RCC 7860 (cell line): ENCODE results near the gene MADCAM1.

ENCODE experiments used
- DNase-seq: peaks from one replicate; pipeline ENCODE4 v3.0.0-alpha.2; 2015; ENCODE audit warnings: low spot score
- FAIRE-seq: peaks from 2 replicates; lab custom pipeline; 2012; peaks lifted over from hg19 to GRCh38; lab: Jason Lieb, UNC

Gene MADCAM1

GRCh38 chr19:531009-531752 is 34.9 kb downstream of the MADCAM1 start:
- no peak for FAIRE-seq
- peak; percentile 58 for DNase-seq

GRCh38 chr19:531753-532560 is 35.7 kb downstream of the MADCAM1 start, which contains the start of gene CDC34:
TSS of gene CDC34 (plus strand) at chr19:531760. CDS start at chr19:531932, 172 bp downstream.
- FAIRE-seq (no peak), DNase-seq (no peak)

GRCh38 chr19:532561-533363 is 36.5 kb downstream of the MADCAM1 start:
- no peak for FAIRE-seq
- peak; percentile 28 for DNase-seq

- DNase-seq (no peak), FAIRE-seq (no peak)
These were observed 37.2 kb downstream of the MADCAM1 start for GRCh38 chr19:533364-534058.

- FAIRE-seq (no peak), DNase-seq (no peak)
These were observed 37.8 kb downstream of the MADCAM1 start for GRCh38 chr19:534088-534487.

- DNase-seq = peak; percentile 67
- no peak for FAIRE-seq
These were observed 38.9 kb downstream of the MADCAM1 start for GRCh38 chr19:535017-535835.

GRCh38 chr19:536031-536880 is 40.0 kb downstream of the MADCAM1 start:
- FAIRE-seq (no peak), DNase-seq (no peak)

- no peak for FAIRE-seq
- no peak for DNase-seq
These were observed 40.7 kb downstream of the MADCAM1 start for GRCh38 chr19:536881-537404.

GRCh38 chr19:538641-539428 is 42.5 kb downstream of the MADCAM1 start:
- no peak for DNase-seq
- no peak for FAIRE-seq

- DNase-seq (no peak), FAIRE-seq (no peak)
These were observed 43.2 kb downstream of the MADCAM1 start for GRCh38 chr19:539429-540030.

- no peak for DNase-seq
- no peak for FAIRE-seq
These were observed 44.8 kb downstream of the MADCAM1 start for GRCh38 chr19:540867-541637.

GRCh38 chr19:541699-542098 is 45.4 kb downstream of the MADCAM1 start:
- no peak for DNase-seq

GRCh38 chr19:542173-542866 is 46.0 kb downstream of the MADCAM1 start:
- DNase-seq (no peak), FAIRE-seq (no peak)

More at GRCh38 chr19:541699-542098, 45.4 kb downstream of the MADCAM1 start:
- FAIRE-seq = no peak

- FAIRE-seq (no peak), DNase-seq (no peak)
These were observed 47.8 kb downstream of the MADCAM1 start, which contains the start of gene GZMM for GRCh38 chr19:543910-544608. TSS of gene GZMM (plus strand) at chr19:544053. CDS start at chr19:544072, 19 bp downstream.

GRCh38 chr19:547117-547516 is 50.8 kb downstream of the MADCAM1 start:
- DNase-seq = no peak

More at GRCh38 chr19:547117-547516, 50.8 kb downstream of the MADCAM1 start:
- FAIRE-seq = no peak
